Hypothalamus (tissue), 51 donors: Measurements from ENCODE around the gene SRL.
"Not testable (repeated sequence)": the region's sequence is repeated elsewhere in the genome, so short reads cannot be mapped to it uniquely, and the experiment has no call there.

Experiments
- DNase-seq, 51 donors: peaks; one replicate each; lab custom pipeline; 2025; lab: John Stamatoyannopoulos, UW

SRL gene

GRCh38 chr16:4175849-4176248, 66.0 kb downstream of the SRL start:
- DNase-seq = no peak

- no peak for DNase-seq
Observed at GRCh38 chr16:4172070-4172469, 69.8 kb downstream of the SRL start.

GRCh38 chr16:4169415-4169814, 72.5 kb downstream of the SRL start:
- DNase-seq = no peak

- no peak for DNase-seq
Observed at GRCh38 chr16:4166821-4167220, 75.1 kb downstream of the SRL start.

- no peak for DNase-seq
Observed at GRCh38 chr16:4160658-4161430, 81.0 kb downstream of the SRL start.

- DNase-seq = no peak
Observed at GRCh38 chr16:4159726-4160125, 82.2 kb downstream of the SRL start.

- DNase-seq = no peak
Observed at GRCh38 chr16:4158143-4159093, 83.5 kb downstream of the SRL start.

- no peak for DNase-seq
Observed at GRCh38 chr16:4157376-4157825, 84.5 kb downstream of the SRL start.

- DNase-seq = not testable (repeated sequence)
Observed at GRCh38 chr16:4156503-4156902, 85.4 kb downstream of the SRL start.

GRCh38 chr16:4153364-4153763, 88.5 kb downstream of the SRL start:
- not testable (repeated sequence) for DNase-seq

- DNase-seq = no peak
Observed at GRCh38 chr16:4152267-4152666, 89.6 kb downstream of the SRL start.

- no peak for DNase-seq
Observed at GRCh38 chr16:4147236-4147635, 94.6 kb downstream of the SRL start.

GRCh38 chr16:4142268-4142667, 99.6 kb downstream of the SRL start:
- DNase-seq = no peak

- DNase-seq = no peak
Observed at GRCh38 chr16:4141604-4142003, 100.3 kb downstream of the SRL start.

- DNase-seq = no peak
Observed at GRCh38 chr16:4140652-4141051, 101.2 kb downstream of the SRL start.

- DNase-seq = no peak
Observed at GRCh38 chr16:4139968-4140367, 101.9 kb downstream of the SRL start.
